ENCODE results near the gene SND1.

Gene SND1

DNA sequence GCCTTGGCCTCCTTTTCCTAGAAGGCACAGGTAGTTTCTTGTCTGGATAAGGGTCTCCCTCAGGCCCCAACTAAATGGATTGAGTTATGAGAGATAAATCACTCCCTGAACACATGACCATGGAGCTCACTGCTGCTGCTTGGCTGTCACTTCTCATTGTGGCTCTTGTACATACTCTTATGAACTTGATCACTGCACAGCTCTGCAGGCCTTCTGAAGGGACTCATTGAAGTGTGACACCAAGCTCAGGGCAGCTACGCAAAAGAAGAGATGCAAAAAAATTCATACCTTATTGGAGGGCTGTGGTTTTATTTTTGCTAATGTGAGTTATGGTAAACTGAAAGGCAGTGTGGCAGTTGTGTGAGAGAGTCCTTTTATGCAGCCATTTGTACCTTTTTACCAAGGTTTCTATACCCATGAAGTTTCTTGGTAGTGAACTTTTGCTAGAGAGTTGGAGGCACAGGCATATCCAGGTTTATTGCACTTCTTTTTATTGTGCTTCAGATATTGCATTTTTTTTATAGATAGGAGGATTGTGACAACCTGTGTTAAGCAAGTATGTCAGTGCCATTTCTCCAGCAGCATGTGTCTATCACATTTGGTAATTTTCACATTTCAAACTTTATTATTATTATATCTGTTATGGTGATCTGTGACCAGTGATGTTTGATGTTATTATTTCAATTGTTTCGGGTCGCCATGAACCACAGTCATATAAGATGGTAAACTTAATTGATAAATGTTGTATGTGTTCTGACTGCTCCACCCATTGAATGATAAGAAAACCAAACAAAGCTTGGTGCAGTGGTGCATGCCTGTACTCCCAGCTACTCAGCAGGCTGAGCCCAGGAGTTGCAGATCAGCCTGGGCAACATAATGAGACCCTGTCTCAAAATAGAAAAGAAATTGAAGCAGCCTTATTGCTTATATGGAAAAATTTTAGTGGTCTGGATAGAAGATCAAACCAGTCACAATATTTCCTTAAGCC, 278.6 kb downstream of the SND1 start:
- no peak for DNase-seq (ENCODE audit: low spot score)

DNA sequence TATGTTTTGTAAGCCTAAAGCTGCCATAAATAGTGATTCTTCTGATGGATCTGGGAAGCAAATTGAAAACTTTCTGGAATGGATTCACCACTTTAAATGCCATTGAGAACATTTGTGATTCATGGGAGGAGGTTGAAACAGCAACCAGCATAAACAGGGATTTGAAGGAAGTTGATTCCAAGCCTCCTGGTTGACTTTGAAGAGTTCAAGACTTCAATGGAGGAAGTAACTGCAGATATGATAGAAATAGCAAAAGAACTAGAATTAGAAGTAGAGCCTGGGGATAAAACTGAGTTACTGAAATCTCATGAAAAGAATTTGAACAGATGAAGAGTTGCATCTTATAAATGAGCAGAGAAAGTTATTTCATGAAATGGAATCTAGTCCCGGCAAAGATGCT, 280.1 kb downstream of the SND1 start:
- no peak for DNase-seq (ENCODE audit: low spot score)

DNA sequence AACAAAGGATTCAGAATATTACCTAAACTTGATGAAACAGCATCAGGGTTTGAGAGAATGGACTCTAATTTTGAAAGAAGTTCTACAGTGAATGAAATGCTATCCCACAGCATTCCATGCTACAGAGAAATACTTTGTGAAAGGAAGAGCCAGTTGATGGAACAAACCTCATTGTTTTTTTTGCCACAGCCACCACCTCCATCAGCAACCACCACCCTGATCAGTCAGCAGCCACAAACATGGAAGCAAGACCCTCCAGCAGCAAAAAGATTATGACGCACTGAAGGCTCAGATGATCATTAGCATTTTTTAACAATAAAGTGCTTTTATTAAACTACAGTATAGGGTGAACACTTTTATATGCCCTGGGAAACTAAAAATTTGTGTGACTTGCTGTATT, 280.5 kb downstream of the SND1 start:
- DNase-seq (ENCODE audit: low spot score), result no peak

DNA sequence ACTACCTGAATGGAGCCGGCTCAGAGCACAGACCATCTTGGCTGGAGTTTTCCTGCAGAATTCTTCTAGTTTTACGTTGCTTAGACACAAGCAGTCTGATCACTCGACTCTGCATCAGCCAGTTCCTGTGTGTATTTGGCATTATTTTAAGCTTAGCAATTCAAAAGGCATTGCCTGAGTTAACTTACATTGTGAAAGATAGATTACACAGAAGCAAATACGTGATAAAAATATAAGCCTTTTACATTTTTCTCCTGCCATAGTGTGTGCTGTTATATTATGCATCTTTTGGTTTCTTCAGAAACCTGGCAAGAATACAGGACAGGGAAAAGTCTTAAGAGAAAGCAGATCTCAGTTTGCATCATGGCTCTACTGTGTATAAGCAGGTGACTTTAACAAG, 281.2 kb downstream of the SND1 start:
- no peak for DNase-seq (ENCODE audit: low spot score)

DNA sequence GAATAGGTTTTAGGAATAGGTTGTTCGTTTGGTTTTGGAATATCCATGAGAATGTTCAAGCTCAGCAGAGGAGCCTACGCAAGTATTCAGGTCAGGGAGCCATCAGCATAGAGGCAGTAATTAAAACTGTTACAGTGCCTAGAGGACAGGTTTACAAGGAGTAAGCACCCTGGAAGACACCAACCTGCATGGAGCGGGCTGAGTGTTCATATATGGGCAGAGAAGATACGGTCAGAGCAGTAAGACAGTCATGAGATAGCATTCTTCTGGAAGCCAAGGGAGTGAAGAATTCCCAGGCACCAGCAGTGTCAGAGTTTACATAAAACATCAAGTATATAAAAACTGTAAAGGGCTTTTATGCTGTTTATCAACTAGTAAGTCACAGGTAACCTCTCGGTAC, 282.7 kb downstream of the SND1 start:
- DNase-seq (ENCODE audit: low spot score), result no peak

DNA sequence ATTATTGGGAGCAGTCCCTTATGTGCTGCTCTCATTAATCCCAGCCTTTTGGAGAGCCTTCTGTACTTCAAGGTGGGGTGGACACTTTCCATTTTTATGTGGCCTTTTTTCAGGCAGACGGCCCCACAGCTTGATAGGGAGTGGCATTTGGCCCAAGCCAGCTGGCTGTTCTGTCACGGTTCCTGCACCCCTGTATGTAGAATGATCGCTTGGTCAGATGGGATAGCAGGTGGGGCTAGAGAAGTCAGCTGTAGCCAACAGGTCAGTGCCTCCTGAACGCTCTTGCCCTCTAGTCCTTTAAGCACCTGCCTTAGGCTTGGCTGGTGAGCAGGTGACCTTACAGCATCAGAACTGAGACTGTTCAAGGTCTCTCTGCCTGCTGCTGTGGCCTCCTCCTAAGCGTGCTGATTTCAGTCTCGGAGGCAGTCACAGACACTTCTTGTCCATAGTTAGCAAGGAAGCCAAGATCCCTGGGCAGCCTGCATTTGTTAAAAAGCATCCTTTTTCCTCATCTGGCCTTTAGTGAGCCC, 283.9 kb downstream of the SND1 start:
- no peak for DNase-seq (ENCODE audit: low spot score)

DNA sequence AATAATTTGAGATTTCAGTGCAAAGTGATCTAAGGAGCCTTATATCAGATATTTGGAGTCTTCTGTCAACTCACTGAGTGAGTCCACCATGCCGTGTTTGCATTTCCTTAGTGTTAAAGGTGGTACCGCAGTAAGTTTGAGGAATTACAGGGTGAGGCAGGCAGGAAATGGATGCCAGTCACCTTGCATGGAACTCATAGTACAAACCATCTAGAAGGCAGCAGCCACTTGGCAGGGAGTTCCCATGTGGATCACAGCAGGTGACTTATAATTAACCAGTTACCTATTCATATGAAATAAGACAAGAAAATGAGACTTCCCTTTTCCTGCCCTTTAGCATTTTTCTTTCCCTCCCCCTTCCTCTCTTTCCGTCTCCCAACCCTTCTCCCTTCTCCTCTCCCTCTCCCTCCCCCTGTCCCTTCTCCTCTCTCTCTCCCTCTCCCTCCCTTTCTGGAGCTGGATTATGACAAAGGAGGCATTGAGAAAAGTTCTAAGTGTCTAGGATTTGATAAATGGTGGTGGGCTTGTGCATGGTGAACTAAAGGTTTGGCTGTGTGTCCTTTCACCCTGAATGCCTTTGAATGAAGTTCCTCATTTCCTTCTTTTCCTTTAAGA, 285.2 kb downstream of the SND1 start:
- no peak for DNase-seq (ENCODE audit: low spot score)

DNA sequence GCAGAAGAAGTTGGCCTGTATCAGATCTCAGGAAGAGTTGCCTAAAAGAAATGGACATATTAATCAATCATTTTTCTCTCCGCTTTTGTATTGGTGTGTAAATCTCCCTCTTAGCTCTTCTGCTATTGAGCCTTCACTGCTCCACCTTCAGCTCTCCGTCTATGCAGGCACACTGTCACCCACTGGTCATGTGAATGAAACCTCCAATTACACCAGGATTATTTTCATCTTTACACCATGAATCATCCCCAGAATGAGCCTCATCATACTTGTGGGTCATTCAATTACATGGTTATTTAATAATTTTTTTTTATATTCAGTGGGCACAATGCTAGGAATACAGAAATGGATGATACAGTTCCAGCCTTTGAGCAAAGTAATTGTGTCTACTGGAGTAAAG, 286.6 kb downstream of the SND1 start:
- DNase-seq (ENCODE audit: low spot score), result no peak

DNA sequence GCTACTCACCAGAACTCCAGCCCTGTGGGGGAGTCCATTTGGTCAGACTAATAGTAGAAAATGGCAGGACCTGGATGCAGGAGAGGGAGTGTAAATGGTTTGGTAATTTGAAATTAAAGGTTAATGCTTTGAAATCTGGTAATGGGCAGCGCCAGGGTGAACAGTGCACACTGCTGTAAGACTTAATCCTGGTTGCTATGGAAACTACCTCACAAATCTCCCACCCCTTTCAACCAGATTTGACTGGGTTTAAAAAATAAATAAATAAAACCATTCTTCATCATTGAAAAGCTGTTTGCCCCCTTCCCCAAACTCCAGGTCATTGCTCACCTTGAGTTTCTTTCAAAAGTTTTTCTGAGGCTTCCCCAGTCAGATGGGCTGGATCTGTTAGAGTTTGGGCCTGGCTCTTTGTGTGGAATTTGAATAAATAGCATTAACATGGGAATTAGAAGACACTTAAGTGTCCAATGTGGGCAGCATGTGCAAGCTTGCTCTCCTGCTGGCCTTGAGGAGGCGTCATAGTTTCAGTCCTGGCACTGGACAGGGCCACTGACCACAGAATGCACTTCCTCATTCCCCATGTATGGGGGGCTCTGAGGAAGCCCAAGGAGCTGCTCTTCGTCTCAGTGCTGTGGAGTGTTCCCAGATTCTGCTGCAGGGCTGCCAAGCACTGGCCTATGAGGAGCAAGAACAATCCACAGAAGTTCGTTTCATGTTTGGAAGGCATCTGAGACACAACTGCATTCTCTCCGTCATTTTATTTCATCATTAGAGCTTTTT, 288.6 kb downstream of the SND1 start:
- DNase-seq (ENCODE audit: low spot score), result no peak

DNA sequence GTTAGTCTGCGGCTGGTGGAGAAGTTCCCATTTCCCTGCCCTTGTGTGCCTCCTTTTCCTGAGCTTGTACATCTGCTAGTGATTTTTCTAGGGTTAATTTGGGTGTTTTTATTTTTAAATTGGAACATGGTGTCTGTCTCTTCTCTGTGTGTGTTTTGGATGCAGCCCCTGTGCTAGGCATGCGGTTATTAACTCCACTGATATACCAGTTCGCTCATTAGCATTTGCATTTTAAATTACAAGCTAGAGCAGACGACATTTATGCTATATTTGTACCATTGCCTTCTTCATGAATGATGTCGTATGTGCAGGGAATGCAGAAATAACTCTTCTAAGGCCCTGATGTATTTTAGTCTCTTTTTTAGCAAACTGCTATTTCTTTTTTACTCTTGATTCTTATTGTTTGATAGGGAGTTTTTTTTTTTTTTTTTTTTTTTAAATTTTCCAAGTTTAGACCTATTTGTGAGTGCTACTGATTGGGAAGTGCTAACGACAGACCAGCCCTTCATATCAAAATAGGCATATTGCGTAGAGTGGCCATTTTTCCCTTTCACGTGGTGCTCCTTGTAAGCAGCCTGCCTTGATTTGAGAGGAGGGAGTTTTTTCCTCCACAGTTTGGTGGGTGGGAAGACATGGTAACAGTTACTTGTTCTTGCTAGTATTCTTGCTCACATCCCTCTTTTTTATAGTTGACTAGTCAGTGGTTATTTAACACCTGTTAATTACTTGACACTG, 289.6 kb downstream of the SND1 start:
- DNase-seq (ENCODE audit: low spot score), result no peak

DNA sequence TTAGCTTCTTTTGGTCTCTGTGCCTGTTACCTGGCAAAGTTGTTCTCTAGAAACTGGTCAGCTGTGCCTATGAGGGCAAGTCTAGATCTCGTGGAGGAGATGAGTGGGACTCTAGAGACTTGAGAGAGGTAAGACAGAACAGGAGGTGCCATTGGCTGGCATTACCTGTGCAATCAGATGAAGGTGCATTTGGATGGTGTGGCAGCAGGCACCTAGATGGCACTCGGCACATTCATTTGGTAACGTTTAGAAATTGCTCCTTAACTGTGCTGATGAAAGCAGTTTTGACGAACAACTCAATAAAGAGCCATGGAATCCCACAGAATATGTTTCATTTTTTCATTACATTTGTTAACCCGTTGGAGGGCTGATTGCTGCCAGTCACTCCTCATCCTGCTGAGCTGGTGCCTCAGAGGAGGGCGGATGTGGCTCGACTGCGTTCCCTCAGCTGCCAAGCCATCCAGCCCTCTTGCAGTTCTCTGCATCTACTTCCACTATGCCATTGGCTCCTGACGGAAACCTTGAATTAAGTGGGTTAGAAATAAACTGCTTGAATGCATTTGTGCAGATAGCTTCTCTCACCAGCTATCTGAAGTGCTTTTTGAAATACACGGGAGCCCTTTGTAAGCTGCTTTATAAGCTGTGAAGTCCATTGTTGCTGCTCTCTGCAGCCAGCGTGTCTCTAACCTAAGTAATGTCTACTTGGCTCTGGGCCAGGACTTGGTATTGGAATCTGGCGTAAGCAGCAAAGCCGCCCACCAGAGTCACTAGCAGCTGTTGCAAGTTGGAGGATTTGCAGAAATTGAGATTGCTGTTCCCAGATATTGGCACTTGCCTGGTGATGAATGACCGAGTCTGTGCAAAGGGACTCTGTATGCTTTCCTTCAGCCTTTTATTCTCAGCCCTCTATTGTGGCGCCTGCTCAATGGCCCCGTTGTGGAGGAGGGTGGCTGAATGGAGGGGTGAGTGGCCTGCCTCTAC, 291.8 kb downstream of the SND1 start:
- DNase-seq (ENCODE audit: low spot score), result no peak

DNA sequence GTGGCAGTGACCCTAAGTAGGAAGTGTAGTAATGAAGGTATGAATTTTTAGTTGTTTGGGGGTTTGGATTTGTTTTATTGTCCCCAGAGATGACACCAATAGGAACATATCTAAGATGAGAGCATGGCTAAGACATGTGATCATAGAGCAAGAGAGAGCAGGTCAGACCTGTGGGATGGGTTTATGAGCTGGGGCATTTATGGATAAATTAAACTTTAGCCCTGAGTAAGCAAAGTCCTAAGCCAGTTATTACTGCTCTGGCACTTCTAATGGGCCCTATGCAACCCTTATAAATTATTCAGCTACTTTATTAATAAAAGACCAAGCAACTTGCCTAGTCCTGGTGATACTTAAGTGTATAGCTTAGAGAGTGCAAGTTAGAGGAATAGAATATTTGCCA, 294.1 kb downstream of the SND1 start:
- DNase-seq (ENCODE audit: low spot score), result no peak

DNA sequence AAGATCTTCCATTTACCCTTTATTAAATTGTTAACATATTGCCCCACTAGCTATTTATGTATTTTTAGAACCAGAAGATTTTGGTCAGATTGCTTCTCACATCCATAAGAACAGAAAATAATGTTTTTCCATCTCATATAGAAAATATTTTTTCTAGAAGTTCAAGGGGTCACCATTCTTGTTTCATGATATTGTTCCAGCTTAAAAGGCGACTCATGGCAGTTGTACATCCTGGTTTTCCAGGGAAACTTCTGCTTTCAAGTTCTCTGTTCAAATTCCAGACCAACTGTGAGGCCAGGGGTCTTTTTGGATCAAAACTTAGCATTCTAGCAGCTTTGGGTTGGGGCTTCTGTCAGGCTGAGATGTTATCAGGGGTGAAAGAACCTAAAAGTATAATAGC, 294.9 kb downstream of the SND1 start:
- DNase-seq (ENCODE audit: low spot score), result no peak

DNA sequence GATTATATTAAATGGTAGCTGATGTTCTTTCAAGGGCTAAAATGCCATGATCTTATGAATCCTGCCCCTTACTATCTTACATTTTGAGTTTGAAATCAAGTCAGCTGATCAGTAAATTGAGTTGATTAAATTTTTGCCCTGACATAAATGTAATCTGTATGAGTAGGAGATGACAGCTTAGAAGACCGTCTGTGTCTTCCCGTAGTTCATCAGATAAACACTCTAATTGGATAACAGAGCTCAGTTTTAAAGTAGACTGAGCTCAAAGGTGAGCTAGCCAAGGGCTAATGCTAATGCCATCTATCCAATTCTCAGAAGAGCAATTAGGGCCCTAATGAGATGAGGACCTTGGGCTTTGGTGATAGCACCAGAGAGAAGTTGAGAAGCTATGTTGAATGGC, 296.3 kb downstream of the SND1 start:
- peak; percentile 78 for DNase-seq (ENCODE audit: low spot score)

DNA sequence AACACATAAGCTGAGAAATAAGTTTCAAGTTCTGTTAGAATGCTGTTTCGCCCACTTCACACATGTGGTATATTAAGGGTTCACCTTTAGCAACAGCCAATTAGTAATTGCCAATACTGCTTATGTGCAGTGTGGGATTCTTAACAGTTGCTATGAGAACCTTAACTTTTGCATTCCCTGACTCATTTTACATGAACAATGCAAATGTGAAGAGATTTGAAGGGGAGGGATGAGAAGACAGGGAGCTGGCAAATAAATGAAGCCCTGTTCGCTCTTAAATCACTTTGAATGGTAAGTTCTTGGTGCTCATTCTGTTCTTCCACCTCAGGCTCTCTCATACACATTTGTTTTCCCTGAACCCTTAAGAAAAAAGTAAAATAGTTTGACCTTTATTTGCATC, 296.9 kb downstream of the SND1 start:
- DNase-seq (ENCODE audit: low spot score), result no peak

DNA sequence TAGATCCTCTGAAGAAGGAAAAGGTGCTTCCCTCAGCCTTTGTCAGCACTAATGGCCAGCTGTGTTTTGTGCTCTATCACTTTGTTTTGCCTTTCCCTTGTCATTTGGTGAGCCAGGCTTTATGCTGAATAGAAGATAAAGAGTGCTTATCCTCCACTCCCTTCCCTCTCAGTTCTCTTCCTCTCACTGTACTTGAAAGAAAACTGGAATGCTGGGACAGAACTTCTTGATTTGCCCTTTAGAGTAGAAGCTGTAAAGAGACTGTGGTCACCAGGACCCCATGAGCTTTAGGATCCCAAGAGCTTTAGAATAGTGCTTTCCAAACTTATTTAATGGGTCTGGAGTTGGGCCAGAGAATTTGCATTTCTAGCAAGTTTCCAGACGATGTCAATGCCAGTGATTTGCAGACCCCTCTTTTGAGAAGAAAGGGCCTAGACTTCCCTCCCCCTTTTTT, 297.8 kb downstream of the SND1 start:
- DNase-seq (ENCODE audit: low spot score), result no peak

DNA sequence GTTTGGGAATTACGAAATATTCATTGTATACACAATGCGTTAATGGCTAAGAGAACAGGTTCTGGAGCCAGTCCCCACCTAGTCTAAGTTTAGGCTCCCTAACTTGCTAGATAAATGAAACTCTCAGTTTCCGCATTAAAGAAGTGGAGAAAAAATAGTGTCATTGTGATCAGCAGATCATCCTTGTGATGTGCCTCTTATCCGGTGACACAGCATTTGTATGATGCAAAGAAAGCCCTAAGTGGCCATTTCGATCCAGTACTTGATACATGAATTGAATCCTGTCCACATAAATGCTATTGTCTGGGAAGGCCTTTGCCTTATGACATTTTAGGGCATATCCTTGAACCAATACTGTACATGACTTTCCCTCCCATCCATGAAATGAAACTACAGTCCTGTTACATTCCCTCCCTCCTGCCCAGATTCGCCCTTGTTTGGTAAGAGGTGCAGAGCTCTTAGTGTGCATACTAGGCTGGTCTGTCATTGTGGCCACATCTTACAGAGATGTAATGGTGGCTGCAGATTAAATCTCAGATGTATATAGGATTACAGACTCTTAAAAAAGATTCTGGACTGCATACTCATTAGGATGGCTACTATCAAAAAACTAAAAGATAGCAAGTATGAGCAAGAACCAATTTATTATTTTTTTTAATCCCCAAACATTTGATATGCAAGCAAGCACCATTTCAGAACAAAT, 298.4 kb downstream of the SND1 start:
- DNase-seq (ENCODE audit: low spot score), result no peak

DNA sequence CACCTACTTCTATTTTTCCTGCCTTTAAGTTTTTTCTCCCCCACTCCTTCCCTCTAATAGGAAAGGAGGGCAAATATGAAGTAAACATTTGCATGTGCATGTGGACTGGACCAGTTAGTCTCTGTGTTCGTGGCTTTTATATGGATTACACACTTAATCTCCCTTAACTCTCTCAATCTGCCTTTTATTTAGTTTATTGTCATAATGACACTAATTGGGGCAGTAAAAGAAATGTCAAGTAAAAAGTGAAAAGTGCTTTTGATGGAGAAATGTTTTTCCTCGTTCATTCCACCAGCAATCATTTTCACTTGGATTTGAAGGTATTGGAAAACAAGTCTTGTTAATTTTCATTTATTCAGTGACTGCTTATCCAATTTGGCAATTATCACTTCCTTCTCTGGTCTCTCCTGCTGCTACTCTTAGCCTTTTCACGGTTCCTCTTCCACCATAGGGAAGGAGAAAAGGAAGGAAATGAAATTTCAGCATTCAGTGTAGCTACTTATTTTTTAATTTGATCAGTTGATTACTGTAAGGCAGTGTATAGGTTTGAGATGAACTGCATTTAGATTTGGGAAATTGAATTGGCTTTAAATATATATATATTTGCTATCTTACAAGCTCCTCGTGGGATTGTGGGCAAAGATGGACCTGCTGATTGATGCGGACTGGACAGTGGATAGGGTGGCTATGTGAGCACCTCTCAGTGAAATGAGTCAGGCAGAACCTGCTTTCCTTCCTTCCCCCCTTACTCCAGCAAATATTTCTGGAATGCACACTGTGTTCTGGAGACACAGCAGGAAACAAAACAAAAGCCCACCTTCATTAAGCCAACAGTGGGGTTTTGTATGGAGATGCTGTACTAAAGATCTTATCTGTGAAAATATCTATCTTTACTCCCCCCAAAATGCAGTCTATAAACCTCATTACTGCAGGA, 301.7 kb downstream of the SND1 start:
- no peak for DNase-seq (ENCODE audit: low spot score)

All from SK-N-DZ (cell line).